Activated T-helper 1 cell treated with Interleukin-2 at 50 U/mL for 16 hours (primary cell): ENCODE measurements around the gene APOH.

Experiments
- DNase-seq: peaks from one replicate; pipeline ENCODE4 v3.0.0-alpha.2; 2020; ENCODE audit warnings: low read depth

The APOH gene

GRCh38 chr17:66192378-66192687 lies 36.9 kb downstream of the APOH start:
- no peak for DNase-seq

GRCh38 chr17:66191593-66192377 lies 37.4 kb downstream of the APOH start, which contains the start of gene CEP112:
CEP112 (minus strand) TSS chr17:66192133.
- peak; percentile 83 for DNase-seq

GRCh38 chr17:66190738-66191592 lies 38.2 kb downstream of the APOH start:
- no peak for DNase-seq

- DNase-seq, result no peak
Measured at GRCh38 chr17:66187718-66188117, 41.5 kb downstream of the APOH start.

- DNase-seq, result no peak
Measured at GRCh38 chr17:66185862-66186261, 43.4 kb downstream of the APOH start.

GRCh38 chr17:66184392-66184791 lies 44.8 kb downstream of the APOH start:
- no peak for DNase-seq

GRCh38 chr17:66183529-66183928 lies 45.7 kb downstream of the APOH start:
- DNase-seq, result no peak

GRCh38 chr17:66178642-66179041 lies 50.6 kb downstream of the APOH start:
- DNase-seq, result no peak

- no peak for DNase-seq
Measured at GRCh38 chr17:66177048-66177447, 52.2 kb downstream of the APOH start.

- no peak for DNase-seq
Measured at GRCh38 chr17:66175892-66176291, 53.3 kb downstream of the APOH start.

- no peak for DNase-seq
Measured at GRCh38 chr17:66172691-66173223, 56.5 kb downstream of the APOH start.

GRCh38 chr17:66172144-66172543 lies 57.1 kb downstream of the APOH start:
- no peak for DNase-seq

- DNase-seq, result no peak
Measured at GRCh38 chr17:66171692-66172091, 57.5 kb downstream of the APOH start.

GRCh38 chr17:66171172-66171571 lies 58.0 kb downstream of the APOH start:
- DNase-seq, result no peak

GRCh38 chr17:66169839-66170238 lies 59.4 kb downstream of the APOH start:
- no peak for DNase-seq

- DNase-seq, result no peak
Measured at GRCh38 chr17:66167189-66167815, 61.9 kb downstream of the APOH start.

- DNase-seq, result no peak
Measured at GRCh38 chr17:66165537-66166123, 63.6 kb downstream of the APOH start.
